Activated CD4-positive, alpha-beta T cell treated with anti-CD3 and anti-CD28 coated beads for 24 hours (primary cell): Measurements from ENCODE around the gene NDUFAF8.

ENCODE experiments used
- DNase-seq, 2 donors: peaks; one replicate each; pipeline ENCODE4 v3.0.0-alpha.2; 2020; ENCODE audit warnings: low read depth in 2 of 2

The NDUFAF8 gene

GRCh38 chr17:81273698-81274470 lies 34.8 kb downstream of the NDUFAF8 start:
- no peak for DNase-seq

- no peak for DNase-seq
These were observed 35.3 kb downstream of the NDUFAF8 start for GRCh38 chr17:81274471-81274855.

GRCh38 chr17:81276781-81277180 lies 37.7 kb downstream of the NDUFAF8 start:
- DNase-seq = no peak

GRCh38 chr17:81277421-81277820 lies 38.3 kb downstream of the NDUFAF8 start:
- no peak for DNase-seq

GRCh38 chr17:81277946-81278693 lies 39.0 kb downstream of the NDUFAF8 start:
- DNase-seq = no peak

- DNase-seq = no peak
These were observed 39.7 kb downstream of the NDUFAF8 start for GRCh38 chr17:81278831-81279230.

- no peak for DNase-seq
These were observed 40.5 kb downstream of the NDUFAF8 start for GRCh38 chr17:81279278-81280275.

- DNase-seq = no peak
These were observed 41.5 kb downstream of the NDUFAF8 start for GRCh38 chr17:81280571-81280970.

- DNase-seq = no peak
These were observed 43.0 kb downstream of the NDUFAF8 start for GRCh38 chr17:81282141-81282540.

- no peak for DNase-seq
These were observed 43.8 kb downstream of the NDUFAF8 start for GRCh38 chr17:81282876-81283275.

GRCh38 chr17:81285179-81285878 lies 46.2 kb downstream of the NDUFAF8 start:
- peak; percentile 52 to 56 for DNase-seq

- no peak for DNase-seq
These were observed 46.8 kb downstream of the NDUFAF8 start for GRCh38 chr17:81285894-81286293.

- DNase-seq = no peak
These were observed 47.5 kb downstream of the NDUFAF8 start for GRCh38 chr17:81286491-81287145.

- DNase-seq = no peak
These were observed 48.0 kb downstream of the NDUFAF8 start for GRCh38 chr17:81287152-81287551.

- no peak for DNase-seq
These were observed 48.8 kb downstream of the NDUFAF8 start for GRCh38 chr17:81287741-81288430.

GRCh38 chr17:81288715-81289114 lies 49.6 kb downstream of the NDUFAF8 start:
- DNase-seq = no peak

GRCh38 chr17:81289627-81290026 lies 50.5 kb downstream of the NDUFAF8 start:
- DNase-seq = no peak

GRCh38 chr17:81290230-81290629 lies 51.1 kb downstream of the NDUFAF8 start:
- DNase-seq = no peak
